Endometrial microvascular endothelial cells (primary cell): ENCODE data around the gene POU2AF3. TPM values are rescaled to one million over a fixed set of nuclear protein-coding genes. Genes with fewer than 3 reads are reported as not detected.
"Not testable (repeated sequence)": the region's sequence is repeated elsewhere in the genome, so short reads cannot be mapped to it uniquely, and the experiment has no call there.

Source experiments
- in situ Hi-C: cut with HindIII; loops from 2 replicates; pipeline ENCODE4 v1.10.0; 2017; ENCODE audit warnings: low sequenced_read_pairs, low pct_unique_long_range_greater_than_20kb; ENCODE audit errors: inconsistent ontology term
- total RNA-seq: library from RNA; depleted of rRNA; stranded (reverse); fragments of >200 nt; gene quantifications from one replicate; pipeline ENCODE4 v1.2.3, GENCODE V29; 2015; ENCODE audit errors: inconsistent ontology term

Gene POU2AF3
- total RNA-seq, 1 donor from 2014 or later = not detected

DNA sequence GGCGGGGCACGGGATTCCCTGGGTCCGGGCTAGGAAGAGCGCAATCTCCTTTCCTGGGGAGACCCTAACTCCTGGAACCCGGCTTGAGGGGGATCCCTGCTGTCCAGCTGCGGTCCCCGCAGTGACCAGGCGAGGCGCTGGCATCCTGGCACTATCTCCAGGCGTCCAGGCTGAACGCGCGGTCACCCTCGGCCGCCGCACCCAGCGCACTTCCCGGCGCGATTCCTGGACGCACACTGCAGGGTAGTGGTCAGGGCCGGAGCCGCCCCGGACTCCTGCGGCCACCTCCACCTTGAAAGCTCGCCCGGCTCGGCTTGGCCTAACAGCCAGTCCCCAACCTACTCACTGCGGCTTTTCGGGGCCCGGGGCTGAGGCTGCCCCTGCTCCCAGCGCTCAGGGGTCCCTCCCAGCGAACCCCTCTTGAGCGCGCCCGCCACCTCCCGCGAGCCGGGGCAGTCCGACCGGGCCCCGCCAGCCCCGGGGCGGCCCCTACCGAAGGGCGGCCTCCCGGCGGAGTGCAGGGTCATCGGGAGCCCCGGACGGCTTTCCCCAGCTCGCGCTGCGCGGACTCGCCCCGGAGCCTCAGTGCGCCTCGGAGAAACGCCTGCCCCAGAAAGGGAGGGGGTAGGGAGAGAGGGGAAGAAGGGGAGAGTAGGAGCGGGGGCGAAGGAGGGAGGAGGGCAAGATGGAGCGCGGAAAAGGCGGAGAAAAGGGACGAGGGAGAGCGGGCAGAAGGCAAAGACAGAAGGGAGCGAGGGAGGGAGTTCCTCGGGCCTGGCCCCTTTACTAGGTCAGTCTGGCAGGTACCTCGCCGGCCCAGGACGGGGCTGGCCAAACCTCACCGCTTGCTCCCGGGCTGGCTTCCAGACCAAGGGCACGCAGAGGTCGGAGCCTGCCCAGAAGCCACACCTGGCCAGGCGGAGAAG lies 1.0 kb downstream of the POU2AF3 start:
- in situ Hi-C loops = no loop called here

DNA sequence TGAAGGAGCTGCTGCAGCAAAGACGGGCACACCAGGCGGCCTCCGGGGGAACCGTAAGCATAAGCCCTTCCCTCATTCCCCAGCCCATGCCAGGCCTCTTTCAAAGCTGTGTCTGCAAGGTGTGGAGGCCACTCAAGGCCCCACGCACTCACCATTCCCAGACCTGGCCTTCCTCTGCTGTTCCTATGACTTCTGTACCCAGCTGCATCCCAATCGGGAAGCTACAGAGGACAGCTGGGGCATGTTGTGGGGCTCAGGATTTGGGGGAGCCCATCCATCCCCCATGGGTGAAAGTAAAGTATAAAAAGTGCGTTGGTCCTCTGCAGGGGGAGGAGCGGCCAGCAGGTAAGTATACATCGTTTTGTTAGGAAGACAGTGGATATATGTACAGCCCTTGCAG lies 2.2 kb downstream of the POU2AF3 start:
- in situ Hi-C loops = no loop called here

GRCh38 chr11:111301004-111301841 lies 2.9 kb downstream of the POU2AF3 start:
- in situ Hi-C loops = no loop called here

GRCh38 chr11:111301842-111302118 lies 3.4 kb downstream of the POU2AF3 start:
- in situ Hi-C loops = no loop called here

DNA sequence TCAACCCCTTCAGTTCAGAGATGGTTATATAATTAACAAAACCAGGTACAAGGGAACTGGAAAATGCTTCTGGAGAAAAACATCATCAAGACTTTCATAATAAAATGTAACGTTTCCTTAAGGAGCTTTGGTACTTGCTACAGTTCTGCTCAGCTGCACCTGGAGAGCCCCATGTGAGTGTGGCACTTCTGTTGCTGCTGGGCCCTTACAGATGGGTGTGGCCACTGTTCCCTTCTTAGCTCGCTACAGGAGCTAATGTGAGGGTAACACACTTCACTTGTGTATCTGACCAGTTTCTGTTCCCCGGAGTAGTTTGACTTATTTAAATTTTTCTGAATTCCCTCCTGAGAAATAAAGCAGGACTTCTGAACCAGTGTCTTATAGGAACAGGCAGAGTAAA lies 4.0 kb downstream of the POU2AF3 start:
- in situ Hi-C loops = no loop called here

DNA sequence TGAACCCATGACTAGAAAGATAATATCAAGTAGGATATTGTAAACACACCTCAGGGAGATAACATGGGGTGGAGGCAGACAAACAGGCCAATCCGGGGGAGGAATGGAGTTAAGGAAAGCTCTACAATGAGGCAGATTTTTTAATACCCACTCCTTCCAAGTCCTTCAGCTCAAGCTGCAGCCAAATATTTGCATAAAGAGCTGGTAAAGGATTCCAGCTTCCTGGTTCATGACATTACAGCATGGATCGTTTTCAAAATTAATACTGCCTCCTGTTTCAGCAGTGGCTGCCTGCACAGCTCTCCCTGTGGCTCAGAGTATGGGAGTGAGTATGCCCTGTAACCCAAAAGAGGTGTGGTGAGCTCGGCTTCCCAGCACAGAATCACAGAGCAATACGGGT lies 5.1 kb downstream of the POU2AF3 start:
- in situ Hi-C loops = no loop called here

DNA sequence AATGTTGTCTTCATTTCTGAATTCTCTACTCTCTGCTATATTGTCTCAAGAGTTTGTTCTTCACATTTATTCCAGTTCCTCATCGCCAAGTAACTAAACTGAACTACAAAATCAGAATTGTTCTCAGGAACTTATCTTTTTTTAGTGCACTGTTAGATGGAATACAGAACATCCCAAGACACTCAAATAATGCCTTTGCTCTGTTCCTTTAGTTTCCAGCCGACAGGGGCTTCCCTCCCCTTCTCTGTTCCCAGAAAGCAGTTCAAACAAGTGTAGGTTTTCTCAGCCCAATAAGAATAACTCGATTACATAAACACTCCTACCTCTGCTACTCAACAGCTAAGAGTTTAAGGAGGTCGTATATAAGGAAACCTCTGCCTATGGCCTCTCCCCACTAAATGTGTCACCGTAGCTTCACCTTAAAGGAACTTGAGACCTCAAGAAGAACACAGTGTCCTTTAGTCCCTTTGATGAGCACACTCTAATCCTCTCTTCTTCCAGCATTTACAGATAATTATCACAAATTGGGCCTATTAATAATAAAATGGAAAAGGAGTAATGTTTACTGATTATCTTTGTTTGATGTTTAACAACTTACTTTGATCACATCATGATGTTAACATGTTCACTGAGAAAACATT lies 6.9 kb downstream of the POU2AF3 start:
- in situ Hi-C loops = no loop called here

GRCh38 chr11:111305876-111306275 lies 7.5 kb downstream of the POU2AF3 start:
- in situ Hi-C loops = no loop called here

DNA sequence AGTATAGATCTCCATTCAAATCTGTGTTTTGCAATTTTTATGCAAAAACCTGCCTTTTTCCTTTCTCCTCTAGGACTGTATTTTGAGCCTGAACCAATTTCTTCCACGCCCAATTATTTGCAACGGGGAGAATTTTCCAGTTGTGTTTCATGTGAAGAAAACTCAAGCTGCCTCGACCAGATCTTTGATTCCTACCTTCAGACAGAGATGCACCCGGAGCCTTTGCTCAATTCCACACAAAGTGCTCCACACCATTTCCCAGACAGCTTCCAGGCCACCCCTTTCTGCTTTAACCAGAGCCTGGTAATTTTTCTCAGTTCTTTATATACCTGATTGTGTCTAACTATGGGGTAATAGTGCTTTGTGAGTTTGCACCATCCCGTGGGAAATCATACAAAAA lies 8.0 kb downstream of the POU2AF3 start:
- in situ Hi-C loops = no loop called here

DNA sequence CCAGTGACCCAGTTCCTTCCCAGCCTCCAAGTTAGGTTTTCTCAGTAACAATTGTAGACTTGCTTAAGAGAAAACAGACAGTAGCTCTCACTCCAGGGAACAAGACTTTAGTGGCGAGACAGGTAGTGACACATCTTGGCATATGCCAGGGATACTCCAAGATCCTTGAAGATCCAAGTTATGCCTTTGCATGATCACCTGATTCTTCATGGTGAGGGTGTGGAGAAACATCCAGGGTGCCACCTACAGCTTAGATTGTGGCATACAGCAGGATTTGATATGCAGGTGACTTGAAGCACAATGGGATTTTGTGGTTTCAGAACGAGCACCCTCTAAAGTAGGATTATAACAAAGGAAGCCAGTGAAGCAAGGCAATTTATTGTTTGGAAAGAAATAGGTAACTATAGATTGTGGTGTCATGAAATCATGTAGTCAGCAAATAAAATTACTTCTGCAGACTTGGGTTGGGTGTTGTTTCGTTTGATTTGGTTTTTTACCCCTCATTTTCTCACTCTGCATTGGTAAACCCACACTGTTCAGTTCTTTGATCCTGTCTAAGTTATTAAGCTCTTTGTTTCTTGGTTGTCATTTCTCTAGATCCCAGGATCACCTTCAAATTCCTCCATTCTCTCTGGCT lies 9.2 kb downstream of the POU2AF3 start:
- in situ Hi-C loops = no loop called here

- in situ Hi-C loops = no loop called here
These were observed 9.8 kb downstream of the POU2AF3 start for GRCh38 chr11:111308140-111308539.

DNA sequence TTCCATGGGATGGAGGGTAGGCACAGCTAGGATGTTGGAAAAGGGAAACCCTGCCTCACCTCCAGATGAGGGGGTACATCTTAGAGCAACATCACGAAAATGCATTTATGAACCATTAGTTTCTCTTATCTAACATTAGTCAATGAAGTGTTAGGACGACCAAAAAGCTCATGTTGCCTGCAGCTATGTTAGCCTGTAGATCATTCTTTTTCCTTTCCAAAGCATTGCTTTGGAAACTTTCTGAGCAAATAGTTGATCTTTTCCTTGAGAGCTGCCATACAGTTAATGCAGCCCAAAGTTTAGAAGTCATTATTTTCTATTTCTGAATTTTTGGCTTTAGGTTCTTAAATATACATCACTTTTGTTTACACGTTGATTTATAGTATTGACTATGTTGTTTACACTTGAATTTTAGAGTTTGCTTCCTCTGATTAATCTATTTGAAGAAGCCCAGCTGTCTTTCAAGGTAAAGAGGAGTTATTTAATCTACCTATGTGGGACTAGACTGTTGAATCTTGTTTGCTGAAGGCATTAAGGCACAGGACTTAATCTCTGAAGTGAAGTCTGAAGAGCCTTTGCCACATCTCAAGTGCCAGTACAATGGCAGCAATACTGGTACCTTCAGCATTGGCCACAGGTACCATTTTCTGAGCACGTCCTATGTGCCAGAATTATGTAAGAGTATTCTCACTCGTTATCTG lies 11.0 kb downstream of the POU2AF3 start:
- in situ Hi-C loops = no loop called here

DNA sequence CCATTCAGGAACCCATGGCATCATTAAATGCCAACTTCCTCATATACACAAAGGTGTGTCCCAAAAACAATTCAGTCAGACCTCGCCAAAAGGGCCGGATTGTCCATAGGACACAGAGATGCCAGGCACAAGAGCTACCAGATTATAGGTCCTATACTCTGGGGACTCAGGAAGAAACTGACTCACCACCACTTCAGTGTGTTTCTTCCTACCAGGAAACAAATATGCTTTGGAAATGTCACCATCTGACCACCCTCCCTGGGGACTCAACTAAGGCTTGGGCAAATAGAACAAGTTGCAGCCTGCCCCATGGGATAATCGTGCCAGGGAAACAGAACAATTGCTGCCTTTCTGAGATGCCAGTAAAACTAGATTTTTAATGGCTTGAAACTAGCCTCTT lies 11.7 kb downstream of the POU2AF3 start:
- in situ Hi-C loops = no loop called here

- in situ Hi-C loops = no loop called here
These were observed 12.4 kb downstream of the POU2AF3 start for GRCh38 chr11:111310723-111311122.

- in situ Hi-C loops = no loop called here
These were observed 13.7 kb downstream of the POU2AF3 start for GRCh38 chr11:111312076-111312475.

DNA sequence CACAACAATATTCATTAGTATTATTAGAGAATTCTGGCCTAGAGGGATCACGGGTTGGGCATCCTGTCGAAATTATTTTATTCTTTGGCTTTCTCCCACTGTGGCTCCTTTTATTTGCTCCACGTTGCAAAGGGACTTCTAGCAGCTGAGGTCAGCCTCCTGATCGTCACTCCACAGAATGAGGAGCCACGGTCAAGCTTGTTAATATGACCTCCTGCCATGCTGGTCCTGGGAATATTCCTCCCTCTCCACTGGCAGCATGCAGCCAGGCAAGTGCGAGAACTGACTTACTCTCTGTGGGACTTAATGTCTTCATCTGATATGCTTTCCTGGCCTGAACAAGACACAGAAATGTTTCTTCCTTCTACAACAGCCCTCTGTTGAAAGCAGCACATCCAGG lies 20.9 kb downstream of the POU2AF3 start:
- in situ Hi-C loops = no loop called here

GRCh38 chr11:111320199-111320598 lies 21.9 kb downstream of the POU2AF3 start:
- in situ Hi-C loops = not testable (repeated sequence)

DNA sequence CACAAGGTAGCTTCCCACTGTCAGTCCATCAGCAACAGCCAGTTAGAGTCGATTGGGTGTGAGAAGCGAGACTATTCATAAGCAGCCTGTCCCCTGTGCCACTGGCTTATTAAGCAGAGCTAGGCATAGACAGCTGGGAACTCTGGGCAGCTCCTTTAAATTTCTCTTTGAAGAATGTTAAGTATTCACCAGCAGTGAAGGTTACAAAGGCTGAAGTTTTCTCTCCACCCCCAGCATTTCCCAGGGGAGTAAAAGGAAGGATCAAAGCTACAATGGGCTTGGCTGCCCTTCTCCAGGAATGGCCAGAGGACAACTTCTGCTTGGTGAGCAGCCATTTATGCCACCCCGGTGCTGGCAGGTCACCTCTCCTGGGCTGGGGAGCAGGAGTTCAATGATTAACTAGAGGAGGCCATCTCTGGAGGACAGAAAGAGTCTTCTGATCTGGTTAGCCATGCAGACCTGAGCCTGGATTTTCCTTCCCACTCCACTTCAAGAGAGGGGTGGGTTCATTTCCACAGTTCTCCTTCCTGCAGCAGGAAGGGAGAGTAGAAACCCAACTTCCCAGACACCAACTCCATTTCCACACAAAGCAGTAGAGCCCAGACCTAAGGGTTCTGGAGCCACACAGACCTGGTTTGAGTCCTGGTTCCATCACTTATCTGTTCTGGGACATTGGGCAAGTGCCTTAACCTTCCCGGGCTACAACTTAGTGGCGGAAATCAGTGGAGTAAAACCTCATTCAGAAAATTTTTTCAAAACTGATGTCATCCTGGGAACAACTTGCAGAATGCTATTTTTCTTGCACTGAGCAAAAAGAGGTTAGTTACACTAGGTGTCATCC lies 22.6 kb downstream of the POU2AF3 start:
- in situ Hi-C loops = no loop called here
